Trophoblast cell (in vitro differentiated cells and primary cell): ENCODE results near the gene ATF6.

ENCODE experiments used
- DNase-seq, 2 donors: peaks; one replicate each; pipeline ENCODE4 v3.0.0-alpha.2; 2016
- H2AFZ ChIP-seq: 2 replicates; pipeline ENCODE4 v1.6.1; 2013; ENCODE audit warnings: low read length, moderate library complexity, mild to moderate bottlenecking; ENCODE audit not compliant: insufficient read depth, poor library complexity
- H2AK5ac ChIP-seq: 2 replicates; pipeline ENCODE4 v1.6.1; 2013; ENCODE audit warnings: mild to moderate bottlenecking, low read length
- H2BK120ac ChIP-seq: 2 replicates; pipeline ENCODE4 v1.6.1; 2013; ENCODE audit warnings: low read length, mild to moderate bottlenecking, moderate library complexity; ENCODE audit not compliant: insufficient read depth, poor library complexity
- H2BK12ac ChIP-seq: 2 replicates; pipeline ENCODE4 v1.6.1; 2013; ENCODE audit warnings: mild to moderate bottlenecking, low read length, moderate library complexity
- H2BK5ac ChIP-seq: 2 replicates; pipeline ENCODE4 v1.6.1; 2013; ENCODE audit warnings: low read length, low read depth, moderate library complexity, mild to moderate bottlenecking; ENCODE audit not compliant: poor library complexity
- H3K14ac ChIP-seq: 2 replicates; pipeline ENCODE4 v1.6.1; 2013; ENCODE audit warnings: mild to moderate bottlenecking, low read length
- H3K18ac ChIP-seq: 2 replicates; pipeline ENCODE4 v1.6.1; 2013; ENCODE audit warnings: mild to moderate bottlenecking, low read length
- H3K23ac ChIP-seq: 2 replicates; pipeline ENCODE4 v1.6.1; 2013; ENCODE audit warnings: low read length
- H3K27ac ChIP-seq: 2 replicates; pipeline ENCODE4 v1.5.1; 2013; ENCODE audit warnings: low read depth, mild to moderate bottlenecking, inconsistent platforms, low read length, moderate library complexity
- H3K27me3 ChIP-seq: 2 replicates; pipeline ENCODE4 v1.6.1; 2013; ENCODE audit warnings: inconsistent platforms, mild to moderate bottlenecking, low read length, moderate library complexity; ENCODE audit not compliant: insufficient read depth
- H3K36me3 ChIP-seq, 2 experiments: 1 replicate in 1 of 2; 2 replicates in 1 of 2; pipeline ENCODE4 v1.6.1; 2013; ENCODE audit warnings: low read length in 2 of 2, mild to moderate bottlenecking in 2 of 2, moderate library complexity in 1 of 2; ENCODE audit not compliant: insufficient read depth in 2 of 2, control insufficient read depth in 1 of 2
- H3K4ac ChIP-seq: 2 replicates; pipeline ENCODE4 v1.6.1; 2013; ENCODE audit warnings: low read depth, mild to moderate bottlenecking, low read length, moderate library complexity
- H3K4me1 ChIP-seq, 2 experiments: 1 replicate in 1 of 2; 2 replicates in 1 of 2; pipeline ENCODE4 v1.6.1; 2013; ENCODE audit warnings: low read length in 2 of 2, mild to moderate bottlenecking in 2 of 2, moderate library complexity in 1 of 2; ENCODE audit not compliant: insufficient read depth in 2 of 2, control insufficient read depth in 1 of 2
- H3K4me2 ChIP-seq: 2 replicates; pipeline ENCODE4 v1.6.1; 2013; ENCODE audit warnings: inconsistent platforms, mild to moderate bottlenecking, low read length, moderate library complexity
- H3K4me3 ChIP-seq: 2 replicates; pipeline ENCODE4 v1.5.1; 2013; ENCODE audit warnings: mild to moderate bottlenecking, low read depth, low read length, inconsistent platforms
- H3K79me1 ChIP-seq: one replicate; pipeline ENCODE4 v1.6.1; 2013; ENCODE audit warnings: low read length
- H3K79me2 ChIP-seq: 2 replicates; pipeline ENCODE4 v1.6.1; 2013; ENCODE audit warnings: low read length, mild to moderate bottlenecking; ENCODE audit not compliant: control insufficient read depth, insufficient read depth, poor library complexity
- H3K9ac ChIP-seq: 2 replicates; pipeline ENCODE4 v1.6.1; 2013; ENCODE audit warnings: mild to moderate bottlenecking, low read length
- H3K9me3 ChIP-seq: 2 replicates; pipeline ENCODE4 v1.6.1; 2013; ENCODE audit warnings: low read depth, mild to moderate bottlenecking, control low read depth, inconsistent platforms, low read length; ENCODE audit not compliant: insufficient read depth
- H4K12ac ChIP-seq: 2 replicates; pipeline ENCODE4 v1.6.1; 2013; ENCODE audit warnings: low read depth, mild to moderate bottlenecking, low read length, moderate library complexity
- H4K8ac ChIP-seq: 2 replicates; pipeline ENCODE4 v1.6.1; 2013; ENCODE audit warnings: low read depth, mild to moderate bottlenecking, low read length, moderate library complexity
- H4K91ac ChIP-seq: one replicate; pipeline ENCODE4 v1.6.1; 2013; ENCODE audit warnings: low read depth, mild to moderate bottlenecking, low read length, moderate library complexity
- WGBS: extraction: QIAGEN DNeasy Blood & Tissue Kit; methylation state at CpG from one replicate; pipeline ENCODE4 v1.1.7; 2013; ENCODE audit warnings: missing lambda C conversion rate; ENCODE audit not compliant: insufficient read length, insufficient coverage; ENCODE audit errors: extremely low coverage; 5-methylcytosine and 5-hydroxymethylcytosine counted together

ATF6 gene

DNA sequence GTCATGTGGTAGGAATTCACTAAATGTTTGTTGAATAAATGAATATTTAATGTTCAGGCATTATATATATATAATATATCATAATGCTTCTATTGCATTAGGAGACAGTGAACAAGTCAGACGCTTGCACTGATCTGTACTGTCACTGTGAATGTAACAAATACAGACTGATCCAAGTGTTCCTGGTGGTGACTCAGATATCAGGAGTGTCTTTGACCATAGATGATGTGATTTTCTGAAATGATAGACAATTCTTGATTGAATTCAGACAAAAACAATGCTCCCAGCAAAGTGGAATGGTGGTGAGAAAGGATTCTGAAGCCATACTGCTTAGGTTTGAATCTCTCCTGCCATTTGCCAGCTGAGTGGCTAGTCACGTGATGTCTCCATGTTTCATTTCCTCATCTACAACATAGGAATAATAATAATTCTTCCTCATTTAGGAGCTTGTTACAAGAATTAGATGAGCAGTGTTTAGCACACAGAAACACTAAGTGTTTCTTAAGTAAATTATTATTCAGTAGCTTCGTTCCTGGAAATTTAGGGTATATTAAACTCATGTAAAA lies 186.6 kb downstream of the ATF6 start:
- Histone ChIP-seq H3K4me3 (no peak overlapping the region), H3K9me3 (no peaks in the 10 kb centered on the region), H3K36me3 (no peaks in the 10 kb centered on the region)

GRCh38 chr1:161953256-161953920 lies 187.3 kb downstream of the ATF6 start:
- Histone ChIP-seq H4K8ac (no peak overlapping the region), H3K23ac (no peak overlapping the region), H4K12ac (no peak overlapping the region), H3K18ac (no peak overlapping the region), H4K91ac (no peak overlapping the region), H3K36me3 (peaks cover 0 to 1% of the 10 kb centered on the region in 2 experiments), H3K27me3 (no peaks in the 10 kb centered on the region), H3K9me3 (no peaks in the 10 kb centered on the region), H2BK12ac (no peak overlapping the region), H3K79me1 (no peaks in the 10 kb centered on the region), H3K4me2 (no peak overlapping the region), H3K14ac (no peak overlapping the region), H3K4me3 (no peak overlapping the region), H2BK120ac (no peak overlapping the region), H3K9ac (no peak overlapping the region), H2AFZ (no peak overlapping the region), H3K4ac (no peak overlapping the region), H3K4me1 (no peaks in the 10 kb centered on the region), H3K27ac (no peak overlapping the region), H2AK5ac (no peak overlapping the region), H3K79me2 (no peaks in the 10 kb centered on the region), H2BK5ac (no peak overlapping the region)
- DNase-seq, result no peak
- no CpG with 5 or more reads among the region's 5 CpGs for WGBS

More for the DNA sequence above, 186.6 kb downstream of the ATF6 start:
- Histone ChIP-seq H4K91ac (no peak overlapping the region), H3K9ac (no peak overlapping the region), H3K79me1 (no peaks in the 10 kb centered on the region), H3K27me3 (no peaks in the 10 kb centered on the region), H3K4me2 (no peak overlapping the region), H2BK12ac (no peak overlapping the region), H2AFZ (no peak overlapping the region), H3K4me1 (no peaks in the 10 kb centered on the region), H2AK5ac (no peak overlapping the region), H2BK5ac (no peak overlapping the region), H3K14ac (no peak overlapping the region), H3K4ac (no peak overlapping the region), H4K12ac (no peak overlapping the region), H3K79me2 (no peaks in the 10 kb centered on the region), H3K23ac (no peak overlapping the region), H2BK120ac (no peak overlapping the region), H3K27ac (no peak overlapping the region), H4K8ac (no peak overlapping the region), H3K18ac (no peak overlapping the region)
- DNase-seq, result no peak
- WGBS, result no CpG with 5 or more reads among the region's 3 CpGs

DNA sequence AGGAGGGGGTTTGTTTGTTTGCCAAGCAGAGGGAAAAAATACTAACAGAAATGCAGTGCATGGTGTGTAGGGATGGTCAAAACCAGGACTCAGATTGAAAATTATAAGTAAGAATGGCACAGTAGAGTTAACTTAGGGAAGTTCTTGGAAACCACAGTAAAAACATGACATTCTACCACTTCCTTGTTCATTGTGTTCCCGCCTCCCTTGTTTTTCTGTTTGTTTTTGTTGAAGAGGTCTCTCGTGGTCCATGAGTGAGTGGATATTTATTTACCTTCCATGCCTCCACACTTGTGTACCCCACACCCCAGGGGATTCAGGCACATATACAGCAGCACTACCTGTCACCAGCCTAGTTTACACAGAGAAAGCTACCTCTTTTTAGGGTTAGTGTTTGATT lies 187.9 kb downstream of the ATF6 start:
- Histone ChIP-seq H3K27ac (no peak overlapping the region), H3K18ac (no peak overlapping the region), H3K79me2 (no peaks in the 10 kb centered on the region), H3K9ac (no peak overlapping the region), H4K8ac (no peak overlapping the region), H3K36me3 (peaks cover 0 to 3% of the 10 kb centered on the region in 2 experiments), H4K12ac (no peak overlapping the region), H2BK12ac (no peak overlapping the region), H3K23ac (no peak overlapping the region), H3K14ac (no peak overlapping the region), H3K4me2 (no peak overlapping the region), H4K91ac (no peak overlapping the region), H3K4me3 (no peak overlapping the region), H3K79me1 (no peaks in the 10 kb centered on the region), H2AFZ (no peak overlapping the region), H3K9me3 (no peaks in the 10 kb centered on the region), H2BK120ac (no peak overlapping the region), H3K4me1 (no peaks in the 10 kb centered on the region), H2AK5ac (no peak overlapping the region), H3K4ac (no peak overlapping the region), H3K27me3 (no peaks in the 10 kb centered on the region), H2BK5ac (no peak overlapping the region)
- no peak for DNase-seq
- no CpG with 5 or more reads among the region's 2 CpGs for WGBS

GRCh38 chr1:161954466-161954865 lies 188.3 kb downstream of the ATF6 start:
- DNase-seq, result no peak
- Histone ChIP-seq H3K4me1 (no peaks in the 10 kb centered on the region), H3K4ac (no peak overlapping the region), H2BK5ac (no peak overlapping the region), H2AK5ac (no peak overlapping the region), H2AFZ (no peak overlapping the region), H3K23ac (no peak overlapping the region), H2BK120ac (no peak overlapping the region), H2BK12ac (no peak overlapping the region), H4K12ac (no peak overlapping the region), H3K36me3 (peaks cover 0 to 3% of the 10 kb centered on the region in 2 experiments), H3K4me2 (no peak overlapping the region), H3K9ac (no peak overlapping the region), H4K8ac (no peak overlapping the region), H3K4me3 (no peak overlapping the region), H3K27ac (no peak overlapping the region), H3K18ac (no peak overlapping the region), H3K27me3 (no peaks in the 10 kb centered on the region), H4K91ac (no peak overlapping the region), H3K14ac (no peak overlapping the region), H3K9me3 (no peaks in the 10 kb centered on the region), H3K79me1 (no peaks in the 10 kb centered on the region), H3K79me2 (no peaks in the 10 kb centered on the region)
